Skin epidermis (tissue), 12 donors: ENCODE results near the gene EXOC8.
"Not testable (repeated sequence)": the region's sequence is repeated elsewhere in the genome, so short reads cannot be mapped to it uniquely, and the experiment has no call there.

ENCODE experiments used
- H3K27ac ChIP-seq, 21 experiments: fragments of 200-600 bp; sonication (generic) in 11 of 21; one replicate each; pipeline ENCODE4 v1.5.0; 2020; ENCODE audit warnings: mild to moderate bottlenecking in 3 of 21, inconsistent platforms in 2 of 21, moderate library complexity in 2 of 21
- H3K4me3 ChIP-seq, 7 experiments: fragments of 200-600 bp; sonication (generic) in 2 of 7; one replicate each; pipeline ENCODE4 v1.5.0; 2020; ENCODE audit warnings: inconsistent platforms in 2 of 7, mild to moderate bottlenecking in 2 of 7, moderate library complexity in 1 of 7

EXOC8 gene

DNA sequence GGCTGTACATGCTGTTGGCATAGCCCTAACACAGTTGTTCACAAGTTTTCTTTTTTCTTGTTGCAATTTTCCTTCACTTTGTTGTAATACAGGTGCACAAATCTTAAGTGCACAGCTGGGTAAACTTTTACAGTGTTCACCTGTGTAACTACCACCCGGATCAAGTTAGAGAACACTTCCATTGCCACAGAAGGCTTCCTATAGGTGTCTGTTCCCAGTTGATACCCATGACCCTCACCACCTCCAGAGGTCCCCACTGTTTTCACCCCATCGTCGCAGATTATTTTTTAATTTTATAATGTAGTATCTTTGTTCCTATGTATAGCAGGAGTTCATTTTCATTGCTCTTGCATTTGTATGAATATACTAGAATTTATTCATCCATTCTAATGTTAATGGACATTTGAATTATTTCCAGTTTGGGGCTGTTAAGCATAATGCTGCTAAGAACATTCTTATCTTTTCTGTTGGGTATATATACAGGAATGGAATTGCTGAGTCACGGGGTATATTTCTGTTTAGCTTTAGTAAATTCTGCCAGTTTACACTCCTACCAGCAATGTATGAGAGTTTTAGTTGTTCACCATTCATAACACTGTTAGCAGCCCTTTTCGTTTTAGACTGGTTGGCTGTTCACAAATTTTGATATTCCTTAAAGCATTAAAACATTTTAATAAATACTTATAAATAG lies 16.8 kb upstream of the EXOC8 start:
- no peak overlapping the region for H3K4me3 ChIP-seq
- H3K27ac ChIP-seq, result no peak overlapping the region

DNA sequence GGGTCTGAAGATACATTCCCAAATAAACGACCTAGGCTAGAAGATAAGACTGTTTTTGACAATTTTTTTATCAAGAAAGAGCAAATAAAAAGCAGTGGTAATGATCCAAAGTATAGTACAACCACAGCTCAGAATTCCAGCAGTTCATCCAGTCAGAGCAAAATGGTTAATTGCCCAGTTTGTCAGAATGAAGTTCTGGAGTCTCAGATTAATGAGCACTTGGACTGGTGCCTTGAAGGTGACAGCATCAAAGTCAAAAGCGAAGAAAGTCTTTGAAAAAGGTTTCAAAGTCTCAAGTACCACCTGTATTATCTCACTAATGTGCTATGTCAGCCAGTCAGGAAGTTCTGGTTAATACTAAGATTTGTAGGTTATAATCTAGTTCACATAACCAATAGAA lies 15.4 kb upstream of the EXOC8 start:
- no peak overlapping the region for H3K4me3 ChIP-seq
- H3K27ac ChIP-seq, result no peak overlapping the region

DNA sequence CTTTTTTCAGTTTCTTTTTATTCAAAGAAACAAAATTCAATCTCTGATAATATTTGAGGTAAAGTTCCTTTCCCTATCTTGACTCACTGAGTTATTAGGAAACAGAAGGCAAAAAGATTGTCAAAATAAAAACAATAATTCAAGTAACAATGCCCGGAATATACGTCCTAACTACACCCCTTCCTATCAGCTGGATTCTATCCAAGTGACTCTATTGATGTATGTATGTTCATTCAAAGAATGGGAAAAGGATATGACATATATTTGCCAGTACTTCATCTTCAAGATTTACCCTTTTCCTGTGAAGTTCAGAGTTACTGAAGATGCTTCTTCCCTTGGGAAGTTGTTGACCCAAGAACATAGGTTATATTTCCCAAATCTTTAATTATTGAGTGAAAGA lies 14.2 kb upstream of the EXOC8 start:
- no peak overlapping the region for H3K4me3 ChIP-seq
- H3K27ac ChIP-seq, result no peak overlapping the region

DNA sequence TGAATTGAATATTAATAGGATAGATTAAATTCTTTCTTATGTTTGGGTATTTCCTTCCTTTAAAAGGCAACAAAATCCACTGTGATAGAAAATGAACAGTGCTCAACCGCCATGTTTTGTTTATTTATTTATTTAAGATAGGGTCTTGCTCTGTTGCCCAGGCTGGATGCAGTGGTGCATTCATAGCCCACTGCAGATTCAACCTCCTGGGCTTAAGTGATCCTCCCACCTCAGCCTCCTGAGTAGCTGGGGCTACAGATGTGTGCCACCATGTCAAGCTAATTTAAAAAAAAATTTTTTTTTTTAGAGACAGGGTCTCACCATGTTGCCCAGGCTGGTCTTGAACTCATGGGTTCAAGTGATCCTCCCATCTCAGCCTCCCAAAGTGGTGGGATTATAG lies 11.2 kb upstream of the EXOC8 start:
- not testable (repeated sequence) for H3K27ac ChIP-seq, H3K4me3 ChIP-seq

DNA sequence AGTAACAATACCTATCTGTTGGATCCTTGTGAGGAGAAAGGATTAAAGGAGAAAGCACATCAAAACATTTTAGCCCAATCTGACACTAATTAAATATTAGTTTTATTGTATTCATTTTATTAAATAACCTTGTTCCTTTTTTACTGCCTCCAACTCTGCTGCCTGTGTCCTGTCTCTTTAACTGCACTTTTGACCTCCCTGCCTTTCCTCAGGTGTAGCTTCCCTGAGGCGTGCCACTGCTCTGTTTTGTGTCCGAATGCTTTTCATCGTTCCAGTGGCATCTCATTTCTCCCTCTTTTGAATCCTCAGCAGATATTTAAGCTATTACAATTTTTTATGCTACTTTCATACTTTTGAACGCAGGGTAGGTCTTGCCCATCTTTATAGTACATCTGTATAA lies 10.8 kb upstream of the EXOC8 start:
- Histone ChIP-seq H3K4me3 (no peak overlapping the region), H3K27ac (no peak overlapping the region)

DNA sequence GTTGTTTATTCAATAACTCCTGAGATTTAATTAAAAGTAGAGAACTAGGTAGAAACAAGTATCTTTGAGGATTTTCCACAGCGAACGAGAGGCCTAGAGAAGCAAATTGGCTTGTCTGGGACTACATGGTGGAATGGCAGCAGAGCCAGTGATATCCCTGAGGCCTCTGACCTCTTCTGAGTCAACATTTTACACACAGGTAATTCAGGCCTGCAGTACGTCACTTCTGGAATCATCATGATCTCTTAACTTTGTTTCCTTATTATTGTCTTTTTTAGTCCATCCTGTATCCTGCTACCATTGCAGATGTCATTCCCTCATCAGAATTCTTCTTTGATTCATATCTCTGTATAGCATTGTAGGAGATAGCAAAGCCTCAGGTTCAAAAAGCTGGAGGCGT lies 10.3 kb upstream of the EXOC8 start:
- Histone ChIP-seq H3K4me3 (no peak overlapping the region), H3K27ac (no peak overlapping the region)

DNA sequence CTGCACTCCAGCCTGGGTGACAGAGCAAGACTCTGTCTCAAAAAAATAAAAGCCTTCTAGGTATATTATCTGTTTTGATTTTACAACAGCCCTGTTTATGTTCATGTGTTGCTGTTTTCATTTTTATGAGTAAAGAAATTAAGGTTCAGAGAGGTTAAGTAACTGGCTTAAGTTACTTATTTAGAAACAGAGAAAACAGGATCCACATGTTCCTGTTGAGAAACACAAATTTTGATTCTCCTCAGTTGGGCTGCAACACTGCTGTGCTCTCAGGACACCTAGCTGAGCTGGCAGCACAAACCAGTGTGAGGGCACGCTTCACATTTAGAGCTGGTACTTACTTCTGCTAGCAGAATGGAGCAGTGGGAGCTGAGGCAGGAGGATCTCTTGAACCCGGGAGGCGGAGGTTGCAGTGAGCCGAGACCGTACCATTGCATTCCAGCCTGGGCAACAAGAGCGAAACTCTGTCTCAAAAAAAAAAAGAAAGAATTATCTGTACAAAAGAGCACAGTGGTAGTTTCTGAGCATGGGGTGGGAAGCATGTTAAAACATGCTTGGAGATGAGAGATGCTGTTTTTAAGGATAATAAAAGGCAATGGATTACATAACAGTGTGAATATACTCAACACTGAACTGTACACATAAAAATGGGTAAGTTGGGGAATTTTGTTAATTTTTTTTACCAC lies 2.8 kb upstream of the EXOC8 start:
- Histone ChIP-seq H3K4me3 (peak overlapping the region in 1 of 7 experiments; percentile 87), H3K27ac (peak overlapping the region in 3 of 21 experiments; percentile 8 to 35 (median 33))

DNA sequence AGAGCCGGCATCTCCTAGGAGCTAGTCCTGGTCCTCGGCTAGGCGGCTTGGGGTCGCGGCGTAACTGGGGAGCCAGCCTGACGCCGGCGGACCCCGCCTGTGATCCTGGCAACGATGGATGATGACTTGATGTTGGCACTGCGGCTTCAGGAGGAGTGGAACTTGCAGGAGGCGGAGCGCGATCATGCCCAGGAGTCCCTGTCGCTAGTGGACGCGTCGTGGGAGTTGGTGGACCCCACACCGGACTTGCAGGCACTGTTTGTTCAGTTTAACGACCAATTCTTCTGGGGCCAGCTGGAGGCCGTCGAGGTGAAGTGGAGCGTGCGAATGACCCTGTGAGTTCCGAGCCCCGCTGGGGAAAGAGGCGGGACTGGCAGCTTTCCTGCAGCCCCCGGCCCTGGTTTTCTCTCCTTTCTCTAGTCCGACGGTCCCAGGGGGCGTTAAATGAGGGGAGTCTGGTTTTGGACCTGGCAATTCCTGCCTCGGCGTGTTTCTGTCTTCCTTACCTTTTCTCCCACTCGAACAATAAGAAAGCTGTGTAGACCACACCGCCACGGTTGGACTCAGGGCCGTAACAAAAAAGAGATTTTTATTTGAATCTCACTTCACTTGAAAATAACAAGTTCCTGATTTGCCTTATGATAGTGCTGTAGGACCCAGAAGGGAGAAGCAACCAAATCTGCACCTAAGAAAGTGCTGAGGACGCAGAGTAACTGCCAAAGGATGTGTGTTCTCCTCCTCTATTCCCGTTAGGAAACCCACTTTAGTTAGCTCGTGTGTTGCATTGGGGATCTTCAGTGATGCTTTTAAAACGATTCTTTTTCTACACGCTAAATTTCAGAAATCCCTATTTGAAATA lies 847 bp upstream of the EXOC8 start, which contains the start of gene SPRTN:
SPRTN (plus strand) TSS at position 24 of the 859 bp plus-strand sequence; CDS start at position 115, 91 bp downstream.
- peak within 1 kb of the TSS; percentile 64 to 94 (median 87) for H3K4me3 ChIP-seq
- peak within 1 kb of the TSS; percentile 43 to 98 (median 93) for H3K27ac ChIP-seq

DNA sequence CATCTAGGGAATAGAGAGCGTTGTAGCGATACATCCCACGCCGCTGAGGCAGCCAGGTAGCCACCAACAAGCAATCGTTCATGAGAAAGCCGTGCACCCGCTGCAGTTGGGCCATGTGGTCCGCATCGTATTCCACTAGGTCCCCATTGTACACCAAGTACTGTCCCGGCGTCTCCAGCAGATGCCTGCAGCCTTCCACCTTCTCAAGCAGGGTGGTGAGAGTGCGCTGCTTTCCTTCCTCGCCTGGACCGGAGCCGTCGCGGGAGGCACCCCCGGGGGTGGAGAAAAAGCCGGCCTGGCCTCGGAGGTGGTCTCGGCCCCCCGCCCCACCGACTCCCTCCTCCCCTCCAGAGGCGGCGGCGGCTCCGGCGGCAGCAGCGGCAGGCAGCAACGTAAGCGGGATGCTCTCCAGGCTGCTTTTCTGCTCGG lies 595 bp downstream of the EXOC8 start:
- H3K27ac ChIP-seq, result peak overlapping the region; percentile 43 to 98 (median 93)
- peak overlapping the region; percentile 64 to 94 (median 87) for H3K4me3 ChIP-seq

DNA sequence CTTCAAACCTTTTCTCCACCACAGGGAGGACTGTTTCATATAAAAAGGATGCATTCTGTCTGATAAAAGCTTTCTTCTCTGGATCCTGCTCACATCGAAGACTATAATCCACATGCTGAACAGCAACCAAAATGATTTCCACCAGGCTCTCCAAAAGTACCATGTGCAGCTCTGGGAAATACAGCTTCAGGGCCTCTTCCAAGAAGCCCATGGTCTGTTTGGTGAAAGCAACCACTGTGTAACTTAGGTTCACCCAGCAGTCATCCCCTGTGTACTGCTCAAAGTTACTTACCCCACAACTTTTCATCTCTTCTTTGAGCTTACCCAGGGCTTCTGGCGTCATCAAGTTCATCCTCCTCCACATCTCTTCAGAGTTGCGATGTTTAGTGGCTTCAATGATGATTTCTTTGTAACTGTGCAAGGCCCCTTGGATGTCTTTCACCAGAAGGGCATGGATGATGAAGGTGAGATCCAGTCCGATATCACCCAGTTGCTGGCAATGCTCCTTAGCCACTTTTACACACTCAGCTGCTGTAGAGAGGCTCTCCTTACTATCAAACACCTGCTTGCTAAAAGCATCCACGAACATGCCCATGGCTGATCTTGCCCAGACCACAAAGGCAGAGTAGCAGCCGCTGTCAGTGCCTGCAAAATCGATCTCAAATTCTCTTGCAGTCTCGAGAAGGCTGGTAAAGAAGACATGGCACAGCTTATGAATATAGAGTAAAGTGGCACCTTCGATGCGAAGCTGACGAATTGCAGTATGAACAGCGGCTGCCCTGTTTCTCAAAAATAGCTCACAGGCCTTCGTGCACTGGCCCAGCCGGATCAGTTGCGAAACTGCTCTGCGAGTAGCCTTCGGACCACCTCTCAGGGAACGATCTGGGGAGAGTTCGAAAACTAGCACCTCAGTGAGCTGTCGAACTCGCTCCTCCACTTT lies 1.7 kb downstream of the EXOC8 start:
- H3K27ac ChIP-seq, result peak overlapping the region in 8 of 21 experiments; percentile 55 to 94 (median 90)
- peak overlapping the region; percentile 64 to 94 (median 87) for H3K4me3 ChIP-seq

DNA sequence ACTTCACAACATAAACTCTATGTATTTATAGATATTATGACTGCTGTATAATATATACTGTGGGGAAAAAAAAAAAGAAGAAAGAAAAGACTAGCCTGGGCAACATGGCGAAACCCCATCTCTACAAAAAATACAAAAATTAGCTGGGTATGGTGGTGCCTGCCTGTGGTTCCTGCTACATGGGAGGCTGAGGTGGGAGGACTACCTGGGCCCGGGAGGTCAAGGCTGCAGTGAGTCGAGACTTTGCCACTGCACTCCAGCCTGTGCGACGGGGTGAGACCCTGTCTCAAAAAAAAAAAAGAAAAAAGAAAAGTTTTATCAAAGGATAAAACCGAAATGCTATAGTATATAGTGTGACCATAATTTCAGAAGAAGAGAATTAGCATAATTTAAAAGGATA lies 2.7 kb downstream of the EXOC8 start:
- Histone ChIP-seq H3K4me3 (peak overlapping the region in 4 of 7 experiments; percentile 17 to 90 (median 86)), H3K27ac (peak overlapping the region in 1 of 21 experiments; percentile 17)

DNA sequence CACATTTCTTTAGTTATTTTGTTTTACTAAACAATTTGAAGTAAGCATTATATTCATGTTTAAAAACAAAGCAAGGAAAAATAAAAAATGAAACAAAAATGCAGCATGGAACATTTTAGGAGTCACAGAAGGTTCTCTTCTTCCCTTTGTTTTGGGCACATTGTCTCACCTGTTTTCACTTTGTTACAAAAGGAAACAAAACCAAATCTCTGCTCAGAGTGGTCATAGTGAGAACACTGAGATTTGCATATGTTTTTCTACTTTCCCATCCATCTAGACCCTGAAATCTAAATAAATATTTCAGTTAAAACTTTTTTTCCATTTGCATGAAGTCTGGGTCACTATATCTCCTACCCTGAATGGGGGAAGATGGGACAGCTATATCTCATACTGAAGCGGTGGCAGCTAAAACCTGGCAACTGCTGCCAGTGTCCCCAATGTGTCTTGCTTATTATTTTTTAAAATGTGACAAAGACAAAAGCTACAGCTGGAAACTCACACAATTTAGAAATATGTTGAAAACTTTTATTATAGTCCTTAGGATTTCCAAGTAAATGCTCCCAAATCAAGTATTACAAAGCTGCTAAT lies 3.5 kb downstream of the EXOC8 start:
- Histone ChIP-seq H3K27ac (no peak overlapping the region), H3K4me3 (peak overlapping the region in 2 of 7 experiments; percentile 17 to 87)

DNA sequence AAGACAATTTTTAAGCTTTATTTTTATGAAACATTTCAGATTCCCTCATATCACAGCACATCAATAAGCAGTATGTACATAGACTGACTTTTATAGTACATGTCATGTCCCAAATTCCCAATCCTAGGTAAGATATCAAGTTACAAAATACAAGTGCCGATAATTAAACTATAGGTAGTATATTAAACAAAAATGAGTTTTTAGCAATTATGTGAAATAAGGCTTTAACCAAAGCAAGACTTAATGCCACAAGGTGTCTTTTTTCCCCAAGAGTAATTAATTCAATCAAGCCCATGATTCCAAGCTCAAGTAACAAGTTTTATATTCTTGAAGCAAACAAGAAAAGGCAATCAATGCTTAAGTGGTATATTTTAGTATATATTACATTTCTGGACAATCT lies 4.9 kb downstream of the EXOC8 start:
- Histone ChIP-seq H3K4me3 (no peak overlapping the region), H3K27ac (no peak overlapping the region)

DNA sequence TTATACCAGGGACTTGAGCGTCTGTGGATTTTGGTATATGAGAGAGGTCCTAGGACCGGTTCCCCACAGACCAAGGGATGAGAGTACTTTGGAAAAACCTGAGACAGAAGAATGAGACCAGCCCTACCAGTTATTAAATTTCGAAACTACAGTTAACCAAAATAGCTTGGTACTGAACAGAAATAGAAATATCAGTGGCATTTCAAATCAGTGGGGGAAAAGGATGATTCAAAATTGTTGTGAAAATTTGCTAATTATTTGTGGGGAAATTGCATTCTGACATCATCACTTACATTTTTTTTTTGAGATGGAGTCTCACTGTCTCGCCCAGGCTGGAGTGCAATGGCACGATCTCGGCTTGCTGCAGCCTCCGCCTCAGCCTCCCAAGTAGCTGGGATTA lies 8.2 kb downstream of the EXOC8 start:
- no peak overlapping the region for H3K4me3 ChIP-seq

DNA sequence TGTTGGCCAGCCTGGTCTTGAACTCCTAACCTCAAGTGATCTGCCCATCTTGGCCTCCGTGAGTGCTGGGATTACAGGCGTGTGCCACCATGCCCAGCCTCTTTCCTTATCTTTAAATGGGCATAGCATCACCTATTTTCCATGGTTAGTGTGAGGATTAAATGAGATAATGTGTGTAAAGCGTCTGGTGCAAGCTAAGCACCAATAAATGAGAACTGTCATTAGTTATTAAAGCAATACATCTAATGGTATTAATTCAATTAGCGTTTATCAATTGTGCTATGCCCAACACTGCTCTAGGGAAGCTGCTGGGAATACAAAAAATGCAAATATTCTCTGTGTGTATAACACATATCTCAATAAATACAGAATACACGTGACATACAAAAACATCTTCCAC lies 10.0 kb downstream of the EXOC8 start:
- Histone ChIP-seq H3K27ac (no peak overlapping the region), H3K4me3 (no peak overlapping the region)

More for the DNA sequence above, 8.2 kb downstream of the EXOC8 start:
- H3K27ac ChIP-seq, result no peak overlapping the region

DNA sequence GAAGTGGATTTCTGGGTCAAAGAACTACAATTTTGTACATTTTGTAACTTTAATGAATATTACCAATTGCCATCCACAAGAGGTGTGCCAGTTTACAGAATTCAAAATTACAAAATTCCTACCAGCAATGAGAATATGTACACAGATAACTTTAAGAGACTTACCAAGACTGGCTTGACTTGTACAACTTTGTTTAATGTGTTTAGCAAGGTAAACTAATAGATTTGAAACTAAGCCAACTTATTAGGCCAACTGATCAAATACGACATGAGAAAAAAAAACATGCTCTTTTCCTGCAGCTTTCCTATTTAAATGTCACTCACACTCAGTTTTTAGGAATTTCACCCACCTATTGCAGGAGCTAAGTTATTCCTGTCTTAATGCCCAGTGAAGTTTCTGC lies 11.4 kb downstream of the EXOC8 start:
- Histone ChIP-seq H3K4me3 (no peak overlapping the region), H3K27ac (no peak overlapping the region)

DNA sequence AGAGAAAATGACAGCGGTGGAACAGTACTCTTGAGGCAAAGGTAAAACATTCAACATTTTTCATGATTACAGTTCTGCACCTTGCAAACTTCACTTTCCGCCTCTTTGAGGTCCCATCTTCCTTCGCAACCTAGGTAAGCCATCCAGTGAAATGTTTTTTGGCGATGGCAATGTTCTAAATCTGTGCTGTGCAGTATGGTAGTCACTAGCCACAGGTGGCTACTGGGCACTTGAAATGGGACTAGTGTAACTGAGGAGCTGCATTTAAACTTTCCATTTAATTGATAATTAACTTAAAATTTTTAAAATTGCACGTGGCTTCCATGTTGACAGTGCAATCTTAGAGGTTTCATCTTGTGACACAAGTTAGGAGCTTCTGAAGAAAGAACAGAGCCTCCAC lies 13.0 kb downstream of the EXOC8 start:
- Histone ChIP-seq H3K4me3 (no peak overlapping the region), H3K27ac (no peak overlapping the region)

DNA sequence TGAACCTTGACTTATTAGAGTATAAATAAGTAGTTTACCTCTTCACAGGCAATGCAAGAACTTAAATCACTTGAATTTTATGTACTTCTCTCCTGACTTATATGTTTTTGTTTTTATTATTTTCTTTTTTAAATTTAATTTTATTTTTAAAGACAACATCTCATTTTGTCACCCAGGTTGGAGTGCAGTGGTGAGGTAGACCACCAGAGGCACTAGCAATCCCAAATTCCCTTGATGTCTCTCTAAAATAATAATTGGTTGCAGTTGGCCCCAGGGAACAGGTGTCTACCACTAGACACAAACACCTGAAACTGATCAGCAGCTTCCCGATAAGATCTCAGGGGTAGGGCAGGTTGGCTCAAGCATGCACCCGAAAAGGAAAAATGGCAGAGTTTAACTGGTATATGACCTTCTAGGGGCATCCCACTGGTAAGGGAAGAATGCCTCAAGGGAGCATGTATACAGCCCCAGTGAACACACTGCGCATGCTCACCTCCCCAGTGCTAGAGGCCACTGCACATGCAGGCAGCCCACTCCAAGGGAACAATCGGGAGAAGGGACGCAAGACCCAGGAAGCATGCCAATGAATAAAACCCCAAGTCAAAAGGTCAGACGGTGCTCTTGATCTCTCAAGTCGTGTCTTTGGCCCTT lies 14.6 kb downstream of the EXOC8 start:
- Histone ChIP-seq H3K4me3 (no peak overlapping the region), H3K27ac (no peak overlapping the region)
